HFFc6 (cell line): ENCODE measurements around the gene CX3CL1. TPM values are rescaled to one million over a fixed set of nuclear protein-coding genes. Genes with fewer than 3 reads are reported as not detected.
"Not testable (repeated sequence)": the region's sequence is repeated elsewhere in the genome, so short reads cannot be mapped to it uniquely, and the experiment has no call there.

Experiments used
- DNase-seq: peaks from one replicate; pipeline ENCODE4 v3.0.0-alpha.2; 2018
- H3K27ac Mint-ChIP-seq: 2 replicates; pipeline ENCODE4 v1.8.0; 2020; ENCODE audit warnings: mild to moderate bottlenecking, mixed read lengths
- H3K27me3 Mint-ChIP-seq: 2 replicates; pipeline ENCODE4 v1.8.0; 2021; ENCODE audit warnings: mild to moderate bottlenecking, moderate library complexity, mixed read lengths; ENCODE audit not compliant: insufficient read depth
- H3K36me3 Mint-ChIP-seq: 2 replicates; pipeline ENCODE4 v1.8.0; 2021; ENCODE audit warnings: low read depth, mixed read lengths
- H3K4me1 Mint-ChIP-seq: 2 replicates; pipeline ENCODE4 v1.8.0; 2020; ENCODE audit warnings: low read depth, mixed read lengths
- H3K4me3 Mint-ChIP-seq: 2 replicates; pipeline ENCODE4 v1.8.0; 2020; ENCODE audit warnings: mild to moderate bottlenecking, moderate library complexity, mixed read lengths
- H3K9me3 Mint-ChIP-seq: 2 replicates; pipeline ENCODE4 v1.8.0; 2020; ENCODE audit warnings: mild to moderate bottlenecking, mixed read lengths
- CTCF ChIP-seq: fragments of 200-600 bp; sonication (generic); IDR thresholded peaks from 2 replicates; pipeline ENCODE4 v1.5.0; 2021; ENCODE audit warnings: antibody characterized with exemption, mild to moderate bottlenecking
- total RNA-seq, 6 experiments: library from RNA; stranded (reverse); fragmentation: NEBNext Ultra II Directional; extraction: Animal tissue kit (Norgen Biotek cat#: 25700); gene quantifications; 2 replicates in 1 of 6; 3 replicates in 5 of 6; pipeline ENCODE4 v1.2.3, GENCODE V29; 2021

Gene CX3CL1
- total RNA-seq, 6 experiments from 2014 or later = not detected

GRCh38 chr16:57391708-57392107, 19.4 kb downstream of the CX3CL1 start:
- Mint-ChIP-seq H3K36me3 (no peaks in the 10 kb centered on the region), H3K4me1 (no peaks in the 10 kb centered on the region), H3K9me3 (peaks cover 7% of the 10 kb centered on the region; the same call in 1 of the 2 replicates), H3K4me3 (no peak overlapping the region), H3K27me3 (peaks cover 39% of the 10 kb centered on the region), H3K27ac (no peak overlapping the region)
- no peak for DNase-seq
- no peak for TF ChIP-seq CTCF

- H3K27me3 Mint-ChIP-seq = peaks cover 36% of the 10 kb centered on the region
- no peak overlapping the region for H3K27ac Mint-ChIP-seq
- no peaks in the 10 kb centered on the region for H3K36me3 Mint-ChIP-seq
- no peak for DNase-seq
- no peak for TF ChIP-seq CTCF
- no peak overlapping the region for H3K4me3 Mint-ChIP-seq
- no peaks in the 10 kb centered on the region for H3K4me1 Mint-ChIP-seq
- H3K9me3 Mint-ChIP-seq = peaks cover 7% of the 10 kb centered on the region; the same call in 1 of the 2 replicates
These were observed 20.4 kb downstream of the CX3CL1 start for GRCh38 chr16:57392694-57393093.

- TF ChIP-seq CTCF = no peak
- H3K27ac Mint-ChIP-seq = no peak overlapping the region
- no peak for DNase-seq
- no peak overlapping the region for H3K4me3 Mint-ChIP-seq
- no peaks in the 10 kb centered on the region for H3K4me1 Mint-ChIP-seq
- no peaks in the 10 kb centered on the region for H3K36me3 Mint-ChIP-seq
- peaks cover 7% of the 10 kb centered on the region; the same call in 1 of the 2 replicates for H3K9me3 Mint-ChIP-seq
- H3K27me3 Mint-ChIP-seq = peaks cover 41% of the 10 kb centered on the region
These were observed 22.2 kb downstream of the CX3CL1 start for GRCh38 chr16:57394444-57394843.

- Mint-ChIP-seq H3K9me3 (peaks cover 7% of the 10 kb centered on the region; the same call in 1 of the 2 replicates), H3K27me3 (peaks cover 46% of the 10 kb centered on the region), H3K4me3 (no peak overlapping the region), H3K36me3 (no peaks in the 10 kb centered on the region), H3K4me1 (no peaks in the 10 kb centered on the region), H3K27ac (no peak overlapping the region)
- no peak for DNase-seq
- no peak for TF ChIP-seq CTCF
These were observed 22.7 kb downstream of the CX3CL1 start for GRCh38 chr16:57395026-57395425.

GRCh38 chr16:57396786-57397185, 24.5 kb downstream of the CX3CL1 start:
- no peak overlapping the region for H3K27ac Mint-ChIP-seq
- no peaks in the 10 kb centered on the region for H3K4me1 Mint-ChIP-seq
- H3K27me3 Mint-ChIP-seq = peaks cover 46% of the 10 kb centered on the region
- no peaks in the 10 kb centered on the region for H3K36me3 Mint-ChIP-seq
- TF ChIP-seq CTCF = no peak
- no peak for DNase-seq
- peaks cover 7% of the 10 kb centered on the region; the same call in 1 of the 2 replicates for H3K9me3 Mint-ChIP-seq
- H3K4me3 Mint-ChIP-seq = no peak overlapping the region

GRCh38 chr16:57397493-57397892, 25.2 kb downstream of the CX3CL1 start:
- H3K4me3 Mint-ChIP-seq, DNase-seq, H3K9me3 Mint-ChIP-seq, H3K4me1 Mint-ChIP-seq, H3K36me3 Mint-ChIP-seq, H3K27ac Mint-ChIP-seq: not testable (repeated sequence)
- H3K27me3 Mint-ChIP-seq = peaks cover 39% of the 10 kb centered on the region
